Posterior cingulate gyrus (tissue), 11 donors: ENCODE results near the gene BTG1.
"Not testable (repeated sequence)": the region's sequence is repeated elsewhere in the genome, so short reads cannot be mapped to it uniquely, and the experiment has no call there.

Source experiments
- DNase-seq, 10 donors: peaks; one replicate each; pipeline versions ENCODE4 v3.0.0 to v3.0.0-alpha.2; 2020 to 2021; ENCODE audit warnings: mixed read lengths in 3 of 10
- intact Hi-C: fragments of 100-400 bp; cut with DNase I; formaldehyde crosslinking; loops from one replicate; pipeline ENCODE4 v1.15.1; 2023

The BTG1 gene

GRCh38 chr12:92107094-92107493, 38.6 kb downstream of the BTG1 start:
- intact Hi-C loops: no loop called here

GRCh38 chr12:92105676-92106075, 40.0 kb downstream of the BTG1 start:
- no peak for DNase-seq
- intact Hi-C loops: no loop called here

More at GRCh38 chr12:92107094-92107493, 38.6 kb downstream of the BTG1 start:
- no peak for DNase-seq

GRCh38 chr12:92105110-92105509, 40.5 kb downstream of the BTG1 start:
- intact Hi-C loops: no loop called here
- DNase-seq: no peak

- intact Hi-C loops: no loop called here
- DNase-seq: no peak
Observed at GRCh38 chr12:92102606-92103005, 43.0 kb downstream of the BTG1 start.

GRCh38 chr12:92098594-92099380, 46.9 kb downstream of the BTG1 start:
- intact Hi-C loops: no loop called here
- DNase-seq: no peak

GRCh38 chr12:92096346-92097136, 49.1 kb downstream of the BTG1 start:
- no peak for DNase-seq
- intact Hi-C loops: no loop called here

- intact Hi-C loops: no loop called here
- DNase-seq: no peak
Observed at GRCh38 chr12:92094751-92095161, 50.9 kb downstream of the BTG1 start.

- DNase-seq, intact Hi-C loops: not testable (repeated sequence)
Observed at GRCh38 chr12:92094301-92094700, 51.3 kb downstream of the BTG1 start.
